Large intestine (tissue), 3 donors: ENCODE data around the gene SLC17A9. TPM values are rescaled to one million over a fixed set of nuclear protein-coding genes. Genes with fewer than 3 reads are reported as not detected.

Experiments
- DNase-seq, 2 donors: peaks; one replicate each; pipeline versions ENCODE4 v3.0.0 to v3.0.0-alpha.2; 2013
- H3K27ac ChIP-seq: one replicate; pipeline ENCODE4 v1.5.1; 2013; ENCODE audit warnings: low read length
- H3K27me3 ChIP-seq: 2 replicates; pipeline ENCODE4 v1.6.1; 2013; ENCODE audit warnings: low read length; ENCODE audit not compliant: control insufficient read depth, insufficient read depth
- H3K36me3 ChIP-seq: 2 replicates; pipeline ENCODE4 v1.6.1; 2013; ENCODE audit warnings: low read length; ENCODE audit not compliant: control insufficient read depth, insufficient read depth
- H3K4me1 ChIP-seq: one replicate; pipeline ENCODE4 v1.6.1; 2013; ENCODE audit warnings: low read length; ENCODE audit not compliant: control insufficient read depth, insufficient read depth
- H3K4me3 ChIP-seq: one replicate; pipeline ENCODE4 v1.5.1; 2013; ENCODE audit warnings: low read length
- H3K9me3 ChIP-seq: one replicate; pipeline ENCODE4 v1.6.1; 2013; ENCODE audit warnings: mild to moderate bottlenecking, low read depth, low read length, moderate library complexity; ENCODE audit not compliant: control insufficient read depth
- WGBS: methylation state at CpG from one replicate; pipeline ENCODE4 v1.1.5; 2013; ENCODE audit warnings: low lambda C conversion rate; ENCODE audit not compliant: insufficient coverage; 5-methylcytosine and 5-hydroxymethylcytosine counted together
- polyA plus RNA-seq: library from polyadenylated mRNA; unstranded; fragments of 120-200 nt; gene quantifications from one replicate; pipeline ENCODE4 v1.2.1, GENCODE V29; 2013

Gene SLC17A9
- polyA plus RNA-seq, 1 donor, result 8.1 TPM

DNA sequence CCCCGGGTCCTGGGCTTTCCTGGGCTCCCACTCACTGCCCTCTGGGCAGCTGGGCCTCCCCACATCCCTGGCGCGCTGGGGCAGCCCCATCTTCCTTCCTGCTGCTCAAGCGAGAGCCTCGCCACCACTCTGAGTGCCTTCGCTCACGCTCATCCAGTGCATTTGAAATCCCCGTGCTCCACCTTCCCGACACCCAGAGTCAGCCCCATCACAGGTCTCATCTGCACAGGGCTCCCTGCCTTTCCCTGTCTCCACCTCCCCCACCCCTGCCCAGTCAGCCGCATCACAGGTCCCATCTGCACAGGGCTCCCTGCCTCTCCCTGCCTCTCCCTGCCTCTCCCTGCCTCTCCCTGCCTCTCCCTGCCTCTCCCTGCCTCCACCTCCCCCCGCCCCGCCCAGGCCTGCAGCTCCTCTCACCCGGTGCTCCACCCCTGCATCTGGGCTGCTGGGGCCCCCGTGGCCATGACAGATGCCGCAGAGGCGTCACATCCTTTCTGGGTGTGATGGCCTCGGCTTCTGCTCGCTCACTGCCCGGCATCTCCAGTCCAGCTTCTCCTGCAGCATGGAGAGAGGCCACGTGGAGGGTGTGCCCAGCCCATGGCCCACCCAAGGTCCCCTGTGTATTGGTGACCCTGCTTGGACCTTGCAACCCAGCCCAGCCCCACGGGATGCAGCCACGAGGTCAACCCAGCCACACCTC is 63.3 kb downstream of the SLC17A9 start:
- no peak for DNase-seq
- no peaks in the 10 kb centered on the region for H3K36me3 ChIP-seq
- no peaks in the 10 kb centered on the region for H3K4me1 ChIP-seq
- no peak overlapping the region for H3K4me3 ChIP-seq
- WGBS, result no CpG with 5 or more reads among the region's 22 CpGs
- no peaks in the 10 kb centered on the region for H3K9me3 ChIP-seq
- H3K27me3 ChIP-seq, result peaks cover 83% of the 10 kb centered on the region
- H3K27ac ChIP-seq, result no peak overlapping the region

DNA sequence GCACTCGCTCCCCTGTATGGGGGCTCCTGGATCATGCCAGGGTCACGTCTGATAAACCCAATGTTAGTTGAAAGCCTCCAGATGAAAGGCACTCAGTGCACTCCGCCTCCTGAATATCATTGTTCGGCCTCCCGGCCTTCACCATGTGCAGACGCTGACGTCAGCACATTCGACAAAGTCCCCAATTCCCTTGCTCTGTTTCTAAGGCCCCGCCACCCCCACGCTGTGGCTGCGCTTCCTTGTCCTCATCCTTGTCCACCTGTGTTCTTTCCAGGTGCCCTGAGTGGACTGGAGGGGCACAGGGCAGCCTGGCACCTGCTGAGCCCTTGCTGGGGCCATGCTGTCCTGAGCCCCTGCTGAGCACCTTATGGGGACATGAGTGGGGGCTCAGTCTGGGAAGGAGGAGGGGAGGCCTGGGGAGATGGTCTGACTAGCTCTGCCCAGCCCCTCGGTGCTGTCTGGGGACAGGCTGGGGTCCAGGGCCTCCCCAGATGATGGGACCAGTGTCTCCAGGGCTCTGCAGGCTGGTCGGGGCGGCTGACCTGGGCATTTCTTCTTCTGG is 64.1 kb downstream of the SLC17A9 start:
- Histone ChIP-seq H3K27me3 (peaks cover 83% of the 10 kb centered on the region), H3K4me3 (no peak overlapping the region), H3K4me1 (no peaks in the 10 kb centered on the region), H3K36me3 (no peaks in the 10 kb centered on the region), H3K27ac (no peak overlapping the region), H3K9me3 (no peaks in the 10 kb centered on the region)
- WGBS, result no CpG with 5 or more reads among the region's 14 CpGs
- no peak for DNase-seq

DNA sequence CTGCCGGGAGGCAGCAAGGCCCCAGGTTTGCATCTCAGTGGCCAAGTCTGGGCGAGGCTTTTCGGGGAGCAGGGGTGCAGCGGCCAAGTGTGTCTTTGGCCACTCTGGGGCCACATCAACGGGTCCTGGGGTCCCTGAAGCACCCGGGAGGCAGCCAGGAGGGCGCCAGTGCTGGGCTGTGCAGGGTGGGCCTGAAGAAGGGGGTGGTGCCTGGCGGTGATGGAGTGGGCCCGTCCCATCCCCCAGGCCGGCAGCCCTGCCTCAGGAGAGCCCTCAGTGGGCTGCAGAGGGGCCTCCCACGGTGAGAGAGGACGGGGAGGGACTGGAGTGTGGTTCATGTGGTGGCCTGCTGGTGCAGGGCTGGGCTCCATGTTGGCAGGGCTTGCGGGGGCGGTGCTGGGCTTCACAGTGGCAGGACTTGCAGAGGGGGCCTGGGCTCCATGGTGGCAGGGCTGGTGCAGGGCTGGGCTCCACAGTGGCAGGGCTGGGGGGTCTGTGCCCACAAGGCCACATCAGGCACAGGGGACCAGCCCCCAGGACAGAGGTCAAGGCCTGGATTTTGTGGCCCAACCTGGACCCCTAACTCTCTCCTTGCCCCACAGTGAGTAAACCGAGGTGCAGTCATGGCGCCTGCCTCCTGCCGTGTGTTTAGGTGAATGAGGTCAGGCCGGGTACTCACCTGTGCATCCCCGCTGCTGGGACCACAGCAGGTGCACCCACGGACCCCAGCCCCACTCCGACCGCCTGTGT is 64.7 kb downstream of the SLC17A9 start:
- Histone ChIP-seq H3K4me1 (no peaks in the 10 kb centered on the region), H3K27me3 (peaks cover 83% of the 10 kb centered on the region), H3K36me3 (no peaks in the 10 kb centered on the region), H3K27ac (no peak overlapping the region), H3K4me3 (no peak overlapping the region), H3K9me3 (no peaks in the 10 kb centered on the region)
- no peak for DNase-seq
- WGBS, result no CpG with 5 or more reads among the region's 22 CpGs

DNA sequence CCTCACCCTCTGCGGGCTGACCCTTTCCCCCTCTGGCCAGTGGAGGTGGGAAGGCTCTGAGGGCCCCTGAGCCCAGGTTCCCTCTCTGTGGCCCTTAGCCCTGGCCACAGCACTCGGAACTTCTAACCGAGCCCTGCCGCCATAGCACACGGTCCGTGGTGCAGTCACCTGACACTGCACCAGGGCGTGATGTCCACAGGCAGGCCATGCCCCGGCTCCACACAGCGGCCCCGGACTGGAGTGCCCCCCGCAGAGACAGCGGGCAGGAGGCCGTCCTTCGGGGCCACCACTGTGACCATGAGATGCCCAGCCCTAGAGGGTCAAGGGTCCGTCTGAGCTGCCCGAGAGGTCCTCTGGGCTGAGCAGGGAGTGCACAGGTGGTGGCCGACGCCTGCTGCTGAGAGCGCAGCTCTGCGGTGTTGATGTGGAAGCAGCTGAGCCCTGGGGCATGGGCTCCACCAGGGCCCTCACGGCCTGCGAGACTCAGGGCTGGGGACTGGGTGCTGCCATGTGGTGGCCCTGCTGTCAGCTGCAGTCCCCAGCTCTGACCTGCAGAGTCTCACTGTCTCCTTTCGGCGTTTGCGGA is 65.4 kb downstream of the SLC17A9 start:
- Histone ChIP-seq H3K4me1 (no peaks in the 10 kb centered on the region), H3K9me3 (no peaks in the 10 kb centered on the region), H3K27ac (no peak overlapping the region), H3K27me3 (peaks cover 83% of the 10 kb centered on the region), H3K4me3 (no peak overlapping the region), H3K36me3 (no peaks in the 10 kb centered on the region)
- WGBS, result no CpG with 5 or more reads among the region's 25 CpGs
- DNase-seq, result no peak

Other genes with a start within 250 kb of the SLC17A9 start
- gene NTSR1, start 243.9 kb upstream of the SLC17A9 start, polyA plus RNA-seq, result 1.1 TPM
- gene MRGBP, start 156.2 kb upstream of the SLC17A9 start, polyA plus RNA-seq, result 11.8 TPM
- gene OGFR, start 147.9 kb upstream of the SLC17A9 start, polyA plus RNA-seq, result 46.1 TPM
- gene COL9A3, start 135.7 kb upstream of the SLC17A9 start, polyA plus RNA-seq, result 14.1 TPM
- 6.8 TPM for gene TCFL5, start 90.9 kb upstream of the SLC17A9 start, polyA plus RNA-seq
- 51.6 TPM for gene DIDO1, start 26.2 kb upstream of the SLC17A9 start, polyA plus RNA-seq
- gene GID8, start 14.6 kb upstream of the SLC17A9 start, polyA plus RNA-seq, result 32.2 TPM
- not detected for gene BHLHE23, start 54.3 kb downstream of the SLC17A9 start, polyA plus RNA-seq